Skin epidermis (tissue), 12 donors: ENCODE data around the gene SPINT1.
"Not testable (repeated sequence)": the region's sequence is repeated elsewhere in the genome, so short reads cannot be mapped to it uniquely, and the experiment has no call there.

Source experiments
- H3K27ac ChIP-seq, 21 experiments: fragments of 200-600 bp; sonication (generic) in 11 of 21; one replicate each; pipeline ENCODE4 v1.5.0; 2020; ENCODE audit warnings: mild to moderate bottlenecking in 3 of 21, inconsistent platforms in 2 of 21, moderate library complexity in 2 of 21
- H3K4me3 ChIP-seq, 7 experiments: fragments of 200-600 bp; sonication (generic) in 2 of 7; one replicate each; pipeline ENCODE4 v1.5.0; 2020; ENCODE audit warnings: inconsistent platforms in 2 of 7, mild to moderate bottlenecking in 2 of 7, moderate library complexity in 1 of 7

SPINT1 gene

DNA sequence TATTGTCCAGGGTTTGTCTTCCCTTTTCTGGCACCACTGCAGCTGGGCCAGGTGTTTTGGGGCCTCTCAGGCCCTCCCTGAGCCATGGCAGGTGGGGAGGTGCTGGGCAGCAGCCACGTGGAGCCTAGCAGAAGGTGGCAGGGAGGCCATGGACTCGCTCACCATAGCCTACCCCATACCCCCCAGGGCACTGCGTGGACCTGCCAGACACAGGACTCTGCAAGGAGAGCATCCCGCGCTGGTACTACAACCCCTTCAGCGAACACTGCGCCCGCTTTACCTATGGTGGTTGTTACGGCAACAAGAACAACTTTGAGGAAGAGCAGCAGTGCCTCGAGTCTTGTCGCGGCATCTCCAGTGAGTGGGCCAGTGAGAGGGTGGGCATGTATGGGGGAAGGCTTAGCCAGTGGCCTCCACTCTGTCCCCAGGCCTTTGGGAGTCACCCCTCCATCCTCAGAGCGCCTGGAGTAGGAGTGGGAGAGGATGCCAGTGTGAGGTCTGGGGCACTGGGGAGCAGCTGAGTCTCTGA lies 11.9 kb downstream of the SPINT1 start:
- H3K27ac ChIP-seq = no peak overlapping the region
- no peak overlapping the region for H3K4me3 ChIP-seq

GRCh38 chr15:40856746-40857145 lies 12.9 kb downstream of the SPINT1 start:
- Histone ChIP-seq H3K4me3 (no peak overlapping the region), H3K27ac (peak overlapping the region in 17 of 21 experiments; percentile 7 to 71 (median 47))

- no peak overlapping the region for H3K4me3 ChIP-seq
- peak overlapping the region in 17 of 21 experiments; percentile 7 to 71 (median 58) for H3K27ac ChIP-seq
These were observed 13.9 kb downstream of the SPINT1 start for GRCh38 chr15:40857601-40858341.

GRCh38 chr15:40858706-40859105 lies 14.9 kb downstream of the SPINT1 start:
- peak overlapping the region in 1 of 21 experiments; percentile 15 for H3K27ac ChIP-seq
- H3K4me3 ChIP-seq = no peak overlapping the region

- Histone ChIP-seq H3K27ac (no peak overlapping the region), H3K4me3 (no peak overlapping the region)
These were observed 15.5 kb downstream of the SPINT1 start for GRCh38 chr15:40859206-40859851.

GRCh38 chr15:40861147-40861546 lies 17.3 kb downstream of the SPINT1 start:
- H3K4me3 ChIP-seq = not testable (repeated sequence)
- H3K27ac ChIP-seq = peak overlapping the region in 1 of 21 experiments; percentile 16

- Histone ChIP-seq H3K4me3 (no peak overlapping the region), H3K27ac (peak overlapping the region in 10 of 21 experiments; percentile 5 to 65 (median 39))
These were observed 19.9 kb downstream of the SPINT1 start for GRCh38 chr15:40863660-40864270.

DNA sequence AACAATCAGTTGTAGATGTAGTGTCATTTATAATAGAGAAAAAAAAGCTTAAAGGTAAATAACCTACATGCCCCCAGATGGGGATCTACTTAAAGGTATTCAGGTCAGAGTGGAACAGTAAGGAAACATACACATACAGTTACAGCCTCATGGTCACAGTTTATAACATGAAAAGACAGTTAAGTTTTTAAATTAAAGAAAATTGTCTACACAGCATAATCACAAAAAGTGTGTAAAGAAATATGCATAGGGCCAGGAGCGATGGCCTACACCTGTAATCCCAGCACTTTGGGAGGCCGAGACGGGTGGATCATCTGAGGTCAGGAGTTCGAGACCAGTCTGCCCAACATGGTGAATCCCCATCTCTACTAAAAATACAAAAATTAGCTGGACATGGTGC lies 23.4 kb downstream of the SPINT1 start:
- Histone ChIP-seq H3K27ac (peak overlapping the region in 1 of 21 experiments; percentile 32), H3K4me3 (no peak overlapping the region)

DNA sequence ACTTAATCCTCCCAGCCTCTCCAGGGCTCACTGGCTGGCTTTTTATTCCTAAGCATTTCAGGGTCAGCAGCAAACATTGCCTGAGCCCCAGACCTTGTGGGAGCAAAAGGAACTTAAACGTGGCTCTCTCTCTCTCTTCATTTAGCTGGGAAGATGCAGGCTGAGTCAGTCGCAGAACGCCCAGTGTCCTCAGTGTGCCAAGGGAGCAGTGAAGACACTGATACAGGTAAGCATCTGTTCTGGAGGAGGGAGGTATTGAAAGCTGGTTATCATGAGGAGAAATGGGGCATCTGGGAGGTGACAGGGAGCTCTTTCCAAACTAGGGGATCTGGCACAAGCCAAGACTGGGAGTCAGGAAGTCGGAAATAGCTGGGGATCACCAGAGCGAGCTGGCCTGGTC lies 25.8 kb downstream of the SPINT1 start:
- H3K27ac ChIP-seq = peak overlapping the region in 7 of 21 experiments; percentile 23 to 88 (median 76)
- no peak overlapping the region for H3K4me3 ChIP-seq

DNA sequence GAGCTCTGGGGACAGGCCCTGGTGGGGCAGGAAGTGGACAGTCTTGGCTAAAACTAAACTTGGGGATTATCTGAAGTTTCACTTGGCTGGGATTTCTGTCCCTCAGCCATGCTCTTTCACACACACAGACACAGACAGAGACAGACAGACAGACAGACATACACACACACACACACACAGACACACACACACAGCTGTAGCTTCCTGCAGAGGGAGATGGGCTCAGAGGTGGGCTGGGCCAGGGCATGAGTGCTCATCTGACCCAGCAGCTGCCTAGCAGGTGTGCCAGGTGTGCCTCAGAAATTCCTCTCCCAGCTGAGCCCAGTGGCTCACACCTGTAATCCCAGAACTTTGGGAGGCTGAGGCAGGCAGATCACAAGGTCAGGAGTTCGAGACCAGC lies 26.9 kb downstream of the SPINT1 start:
- Histone ChIP-seq H3K4me3 (peak overlapping the region in 2 of 7 experiments; percentile 15 to 70), H3K27ac (peak overlapping the region in 17 of 21 experiments; percentile 4 to 88 (median 77))

DNA sequence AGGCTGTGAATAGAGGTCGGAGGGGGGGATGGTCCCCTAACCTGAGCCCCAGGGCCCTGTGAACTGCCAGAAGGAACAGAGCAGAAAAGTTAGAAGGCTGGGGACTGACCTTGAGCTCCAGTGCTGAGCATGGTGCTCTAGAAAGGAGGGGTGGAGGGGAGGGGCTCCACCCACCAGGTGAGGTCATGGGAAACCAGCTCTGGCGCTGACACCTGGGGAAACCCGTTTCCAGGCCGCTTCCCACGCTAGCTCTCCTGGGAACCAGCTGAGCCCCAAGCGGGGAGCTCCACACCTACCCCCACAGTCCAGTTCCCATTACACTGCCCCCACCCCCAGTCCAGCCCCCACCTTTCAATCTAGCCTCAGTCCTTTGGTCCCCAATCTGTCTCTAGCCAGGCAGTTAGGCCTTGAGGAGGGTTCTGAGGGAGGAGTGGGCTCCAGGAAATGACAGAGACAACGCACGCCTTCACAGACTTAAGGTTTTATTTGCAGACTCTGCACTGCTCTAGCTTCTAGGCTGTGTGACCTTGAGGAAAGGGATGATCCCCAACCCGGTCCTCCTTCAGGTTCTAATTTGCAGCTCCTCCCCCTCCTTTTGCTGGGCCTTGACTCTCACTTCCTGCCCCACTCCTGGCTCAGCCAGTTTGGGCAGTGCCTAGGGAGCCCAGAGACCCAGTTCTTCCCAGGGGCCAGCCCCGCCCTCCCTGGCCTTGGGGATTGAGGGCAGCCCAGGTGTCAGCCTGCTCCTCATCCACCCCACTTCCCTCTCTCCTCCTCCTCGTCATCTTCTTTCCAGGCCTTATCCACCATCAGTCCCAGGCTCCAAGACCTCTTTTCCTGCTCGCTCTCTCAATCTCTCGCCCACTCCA lies 28.1 kb downstream of the SPINT1 start:
- Histone ChIP-seq H3K4me3 (peak overlapping the region; percentile 13 to 70 (median 62)), H3K27ac (peak overlapping the region in 18 of 21 experiments; percentile 57 to 88 (median 81))

DNA sequence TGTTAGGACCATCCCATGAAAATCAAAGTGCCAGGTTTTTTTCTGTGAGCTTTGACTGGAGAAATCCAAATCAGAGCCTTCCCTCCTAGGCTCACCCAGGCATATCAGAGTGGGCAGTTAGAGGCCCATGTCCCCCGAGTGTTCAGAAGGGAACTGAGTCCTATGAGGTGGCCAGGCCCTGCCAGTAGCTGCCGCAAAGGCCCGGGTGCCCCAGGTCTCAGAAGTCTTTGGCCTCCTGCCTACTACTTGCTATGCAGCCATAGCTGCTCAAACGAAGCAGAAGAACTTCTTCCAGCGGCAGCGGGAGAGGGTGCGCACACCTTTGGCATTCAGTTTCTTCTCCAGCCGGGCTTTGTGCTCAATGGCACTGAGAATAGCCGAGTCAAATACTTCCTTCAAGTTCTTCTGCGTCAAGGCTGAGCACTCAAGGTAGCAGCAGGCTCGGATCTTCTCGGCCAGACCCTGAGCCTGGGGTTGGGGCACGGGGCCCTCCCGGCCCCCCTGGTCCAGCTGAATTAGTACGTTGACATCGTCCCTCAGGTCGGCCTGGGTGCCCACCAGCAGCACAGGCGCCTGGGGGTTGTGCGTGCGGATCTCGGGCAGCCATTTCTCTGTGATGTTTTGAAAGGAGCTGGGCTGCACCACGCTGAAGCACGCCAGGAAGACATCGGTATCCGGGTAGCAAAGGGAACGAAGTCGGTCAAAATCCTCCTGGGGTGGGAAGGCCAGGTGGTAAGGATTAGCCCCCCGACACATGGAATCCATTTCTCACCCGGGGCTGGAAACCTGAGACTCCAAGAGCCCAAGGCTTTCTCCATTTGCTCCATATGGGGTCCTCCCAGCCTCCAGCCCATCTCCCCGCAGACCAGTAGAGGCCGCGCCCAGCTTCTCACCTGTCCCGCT lies 29.2 kb downstream of the SPINT1 start:
- Histone ChIP-seq H3K4me3 (peak overlapping the region; percentile 54 to 70 (median 62)), H3K27ac (peak overlapping the region in 18 of 21 experiments; percentile 44 to 88 (median 81))

DNA sequence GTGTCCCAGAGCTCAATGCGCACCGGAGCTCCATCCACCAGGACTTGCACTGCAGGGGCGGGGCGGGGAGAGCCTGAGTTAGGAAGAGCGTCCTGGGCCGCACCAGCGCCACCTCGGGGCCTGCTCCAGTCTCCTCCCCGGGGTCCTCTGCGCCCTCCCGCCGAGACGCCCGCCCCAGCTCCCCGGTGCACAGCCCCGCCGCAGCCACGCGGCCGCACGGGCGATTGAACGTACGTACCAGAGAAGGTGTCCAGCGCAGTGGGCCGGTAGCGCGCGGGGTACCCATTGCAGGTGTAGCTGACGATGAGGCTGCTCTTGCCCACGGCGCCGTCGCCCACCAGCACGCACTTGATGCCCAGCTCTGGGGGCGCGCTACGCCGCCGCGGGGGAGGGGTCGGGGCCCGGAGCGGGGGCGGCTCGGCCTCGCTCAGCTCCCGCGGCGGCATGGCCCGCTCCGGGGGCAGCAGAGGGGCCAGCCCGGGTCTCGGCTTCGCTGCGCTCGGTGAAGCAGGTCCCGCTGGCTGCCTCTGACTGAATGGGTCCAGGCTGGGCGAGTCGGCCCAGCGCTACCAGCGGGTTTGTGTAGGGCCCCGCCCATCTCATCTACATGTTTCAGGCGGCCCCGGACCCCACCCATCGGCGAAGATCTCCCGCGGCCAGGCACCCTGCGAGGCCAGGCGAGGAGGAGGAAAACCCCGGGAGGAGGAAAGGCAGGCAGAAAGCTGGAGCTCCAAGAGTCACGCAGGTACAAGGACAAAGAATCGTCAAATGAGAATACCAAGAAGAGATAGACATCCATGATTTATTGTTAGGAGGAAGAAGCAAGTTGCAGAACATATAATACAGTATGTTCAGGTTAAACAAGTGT lies 30.1 kb downstream of the SPINT1 start, which contains the start of gene RHOV:
Gene RHOV (minus strand): TSS at position 541 of the 868 bp plus-strand sequence. CDS start 95 bp downstream, at position 446.
- Histone ChIP-seq H3K4me3 (peak within 1 kb of the TSS; percentile 54 to 70 (median 62)), H3K27ac (peak within 1 kb of the TSS in 19 of 21 experiments; percentile 64 to 88 (median 80))

DNA sequence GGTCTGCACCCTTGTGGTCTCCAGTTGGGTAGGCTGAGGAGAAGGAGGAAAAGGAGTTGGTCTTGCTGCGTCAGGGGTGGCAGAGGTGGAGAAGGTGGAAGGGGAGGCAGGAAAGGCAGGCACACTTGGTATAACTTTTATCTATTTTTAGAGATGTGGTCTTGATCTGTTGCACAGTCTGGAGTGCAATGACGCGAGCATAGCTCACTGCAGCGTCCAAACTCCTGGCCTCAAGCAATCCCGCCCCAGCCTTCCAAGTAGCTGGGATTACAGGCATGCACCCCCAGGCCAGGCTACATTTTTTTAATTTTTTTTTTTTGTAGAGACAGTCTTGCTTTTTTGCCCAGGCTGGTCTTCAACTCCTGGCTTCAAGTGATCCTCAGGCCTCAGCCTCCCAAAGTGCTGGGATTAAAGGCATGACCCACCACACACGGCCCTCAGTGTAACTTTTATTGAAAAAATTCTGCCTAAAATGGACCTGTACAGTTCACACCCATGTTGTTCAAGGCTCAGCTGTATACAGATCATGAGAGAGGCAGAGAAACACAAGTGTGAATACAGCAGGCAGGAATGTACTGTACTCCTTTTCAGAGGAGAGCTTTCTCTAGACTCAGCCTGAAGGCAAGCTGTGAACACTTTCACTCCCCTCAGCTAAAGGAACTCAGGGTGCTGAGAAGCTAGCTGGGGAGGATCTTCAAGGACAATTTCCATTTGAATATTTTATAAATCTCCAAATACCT lies 32.3 kb downstream of the SPINT1 start:
- H3K27ac ChIP-seq = peak overlapping the region in 2 of 21 experiments; percentile 8 to 27
- H3K4me3 ChIP-seq = no peak overlapping the region

GRCh38 chr15:40877694-40878093 lies 33.8 kb downstream of the SPINT1 start:
- H3K4me3 ChIP-seq = no peak overlapping the region
- no peak overlapping the region for H3K27ac ChIP-seq

- no peak overlapping the region for H3K4me3 ChIP-seq
- H3K27ac ChIP-seq = peak overlapping the region in 10 of 21 experiments; percentile 15 to 60 (median 34)
These were observed 34.9 kb downstream of the SPINT1 start for GRCh38 chr15:40878785-40879184.
